HepG2 (cell line): Measurements from ENCODE around the gene SCAPER. TPM values are rescaled to one million over a fixed set of nuclear protein-coding genes. Genes with fewer than 3 reads are reported as not detected.
A peak's percentile ranks its signal among the peaks of the same experiment; 100 is the strongest.

Experiments
- CREB1 ChIP-seq, 2 experiments: fragments of 450-650 bp in 1 of 2; IDR thresholded peaks; 2 replicates each; pipeline ENCODE4 v1.6.1; 2016 to 2017; ENCODE audit warnings: control low read depth in 1 of 2, mild to moderate bottlenecking in 1 of 2, missing compliant biosample characterization in 1 of 2, missing genetic modification characterization in 1 of 2
- ELF3 ChIP-seq: IDR thresholded peaks from 2 replicates; pipeline ENCODE4 v1.6.1; 2016; ENCODE audit warnings: missing genetic modification reagents, missing compliant biosample characterization
- NONO ChIP-seq, 2 experiments: fragments of 450-650 bp in 1 of 2; sonication (generic) in 1 of 2; formaldehyde crosslinking in 1 of 2; IDR thresholded peaks in 1 of 2; conservative IDR thresholded peaks in 1 of 2; 2 replicates each; pipeline versions ENCODE4 v1.6.1 to v1.8.0; 2017 to 2022; ENCODE audit warnings: mild to moderate bottlenecking in 1 of 2, missing genetic modification reagents in 1 of 2, moderate library complexity in 1 of 2
- ZFP82 ChIP-seq: sonication (generic); formaldehyde crosslinking; IDR thresholded peaks from 2 replicates; pipeline ENCODE4 v1.5.1; 2020; ENCODE audit warnings: mild to moderate bottlenecking, missing genetic modification reagents, borderline replicate concordance
- ZMYM4 ChIP-seq: sonication (generic); formaldehyde crosslinking; IDR thresholded peaks from 2 replicates; pipeline ENCODE4 v1.8.1; 2023; ENCODE audit warnings: mild to moderate bottlenecking, missing genetic modification reagents
- ZNF124 ChIP-seq: sonication (generic); formaldehyde crosslinking; IDR thresholded peaks from 2 replicates; pipeline ENCODE4 v1.4.0; 2020; ENCODE audit warnings: missing genetic modification reagents
- ZNF263 ChIP-seq: sonication (generic); formaldehyde crosslinking; IDR thresholded peaks from 2 replicates; pipeline ENCODE4 v1.4.0; 2020; ENCODE audit warnings: missing genetic modification reagents
- ZNF597 ChIP-seq: sonication (generic); formaldehyde crosslinking; IDR thresholded peaks from 2 replicates; pipeline ENCODE4 v1.5.0; 2020; ENCODE audit warnings: missing genetic modification reagents
- ZNF629 ChIP-seq: sonication (generic); formaldehyde crosslinking; conservative IDR thresholded peaks from 2 replicates; pipeline ENCODE4 v1.5.0; 2020; ENCODE audit warnings: missing genetic modification reagents
- polyA plus RNA-seq, 8 experiments: library from polyadenylated mRNA; depleted of rRNA in 3 of 8; stranded (reverse) in 7 of 8; unstranded in 1 of 8; fragments of >200 nt; fragmentation: Illumina TruSeq in 4 of 8; extraction: Trizol in 4 of 8; gene quantifications; 2 replicates each; pipeline versions ENCODE4 v1.2.1 to v1.2.3, GENCODE V29; 2011 to 2016; ENCODE audit warnings: low read depth in 4 of 8, missing spikeins in 1 of 8, mixed read lengths in 1 of 8; ENCODE audit not compliant: insufficient read depth in 1 of 8
- total RNA-seq, 5 experiments: library from RNA; depleted of rRNA; stranded (reverse); fragments of >200 nt; fragmentation: Illumina TruSeq; extraction: Trizol; gene quantifications; 2 replicates each; pipeline ENCODE4 v1.2.3, GENCODE V29; 2016; ENCODE audit warnings: low read depth in 1 of 5
- TF ChIP-seq, protein P1 (sequence below): sonication (generic); IDR thresholded peaks from 2 replicates; pipeline ENCODE4 v1.6.1; 2016; ENCODE audit warnings: low read depth, borderline replicate concordance
- TF ChIP-seq, protein P2 (sequence below): sonication (generic); formaldehyde crosslinking; IDR thresholded peaks from 2 replicates; pipeline ENCODE4 v1.4.0; 2020; ENCODE audit warnings: missing genetic modification reagents
- TF ChIP-seq, protein P3 (sequence below): IDR thresholded peaks from 2 replicates; pipeline ENCODE4 v1.6.1; 2016; ENCODE audit warnings: missing compliant biosample characterization, missing genetic modification reagents, borderline replicate concordance
- TF ChIP-seq, protein P4 (sequence below): IDR thresholded peaks from 2 replicates; pipeline ENCODE4 v1.6.1; 2016; ENCODE audit warnings: low read depth, borderline replicate concordance
- TF ChIP-seq, protein P5 (sequence below): sonication (generic); formaldehyde crosslinking; IDR thresholded peaks from 2 replicates; pipeline ENCODE4 v1.5.1; 2020; ENCODE audit warnings: missing genetic modification reagents, mild to moderate bottlenecking, borderline replicate concordance
- TF ChIP-seq, protein P6 (sequence below): sonication (generic); formaldehyde crosslinking; IDR thresholded peaks from 2 replicates; pipeline ENCODE4 v1.5.1; 2020; ENCODE audit warnings: missing genetic modification reagents, mild to moderate bottlenecking, borderline replicate concordance

The SCAPER gene
- total and polyA plus RNA-seq, 2 of the 13 experiments (the other 11 are each of a cell fraction or from before 2014, with no cell fraction given), result 4.3 to 10.5 TPM

- TF ChIP-seq, protein P1, sequence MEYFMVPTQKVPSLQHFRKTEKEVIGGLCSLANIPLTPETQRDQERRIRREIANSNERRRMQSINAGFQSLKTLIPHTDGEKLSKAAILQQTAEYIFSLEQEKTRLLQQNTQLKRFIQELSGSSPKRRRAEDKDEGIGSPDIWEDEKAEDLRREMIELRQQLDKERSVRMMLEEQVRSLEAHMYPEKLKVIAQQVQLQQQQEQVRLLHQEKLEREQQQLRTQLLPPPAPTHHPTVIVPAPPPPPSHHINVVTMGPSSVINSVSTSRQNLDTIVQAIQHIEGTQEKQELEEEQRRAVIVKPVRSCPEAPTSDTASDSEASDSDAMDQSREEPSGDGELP, result peak; percentile 10; the same call in 1 of the 2 replicates
- 0 out of 2 replicates have a peak, but pooled peaks have one; percentile 17 for TF ChIP-seq ZNF263 (CRISPR knock-in tag)
- TF ChIP-seq, protein P2, sequence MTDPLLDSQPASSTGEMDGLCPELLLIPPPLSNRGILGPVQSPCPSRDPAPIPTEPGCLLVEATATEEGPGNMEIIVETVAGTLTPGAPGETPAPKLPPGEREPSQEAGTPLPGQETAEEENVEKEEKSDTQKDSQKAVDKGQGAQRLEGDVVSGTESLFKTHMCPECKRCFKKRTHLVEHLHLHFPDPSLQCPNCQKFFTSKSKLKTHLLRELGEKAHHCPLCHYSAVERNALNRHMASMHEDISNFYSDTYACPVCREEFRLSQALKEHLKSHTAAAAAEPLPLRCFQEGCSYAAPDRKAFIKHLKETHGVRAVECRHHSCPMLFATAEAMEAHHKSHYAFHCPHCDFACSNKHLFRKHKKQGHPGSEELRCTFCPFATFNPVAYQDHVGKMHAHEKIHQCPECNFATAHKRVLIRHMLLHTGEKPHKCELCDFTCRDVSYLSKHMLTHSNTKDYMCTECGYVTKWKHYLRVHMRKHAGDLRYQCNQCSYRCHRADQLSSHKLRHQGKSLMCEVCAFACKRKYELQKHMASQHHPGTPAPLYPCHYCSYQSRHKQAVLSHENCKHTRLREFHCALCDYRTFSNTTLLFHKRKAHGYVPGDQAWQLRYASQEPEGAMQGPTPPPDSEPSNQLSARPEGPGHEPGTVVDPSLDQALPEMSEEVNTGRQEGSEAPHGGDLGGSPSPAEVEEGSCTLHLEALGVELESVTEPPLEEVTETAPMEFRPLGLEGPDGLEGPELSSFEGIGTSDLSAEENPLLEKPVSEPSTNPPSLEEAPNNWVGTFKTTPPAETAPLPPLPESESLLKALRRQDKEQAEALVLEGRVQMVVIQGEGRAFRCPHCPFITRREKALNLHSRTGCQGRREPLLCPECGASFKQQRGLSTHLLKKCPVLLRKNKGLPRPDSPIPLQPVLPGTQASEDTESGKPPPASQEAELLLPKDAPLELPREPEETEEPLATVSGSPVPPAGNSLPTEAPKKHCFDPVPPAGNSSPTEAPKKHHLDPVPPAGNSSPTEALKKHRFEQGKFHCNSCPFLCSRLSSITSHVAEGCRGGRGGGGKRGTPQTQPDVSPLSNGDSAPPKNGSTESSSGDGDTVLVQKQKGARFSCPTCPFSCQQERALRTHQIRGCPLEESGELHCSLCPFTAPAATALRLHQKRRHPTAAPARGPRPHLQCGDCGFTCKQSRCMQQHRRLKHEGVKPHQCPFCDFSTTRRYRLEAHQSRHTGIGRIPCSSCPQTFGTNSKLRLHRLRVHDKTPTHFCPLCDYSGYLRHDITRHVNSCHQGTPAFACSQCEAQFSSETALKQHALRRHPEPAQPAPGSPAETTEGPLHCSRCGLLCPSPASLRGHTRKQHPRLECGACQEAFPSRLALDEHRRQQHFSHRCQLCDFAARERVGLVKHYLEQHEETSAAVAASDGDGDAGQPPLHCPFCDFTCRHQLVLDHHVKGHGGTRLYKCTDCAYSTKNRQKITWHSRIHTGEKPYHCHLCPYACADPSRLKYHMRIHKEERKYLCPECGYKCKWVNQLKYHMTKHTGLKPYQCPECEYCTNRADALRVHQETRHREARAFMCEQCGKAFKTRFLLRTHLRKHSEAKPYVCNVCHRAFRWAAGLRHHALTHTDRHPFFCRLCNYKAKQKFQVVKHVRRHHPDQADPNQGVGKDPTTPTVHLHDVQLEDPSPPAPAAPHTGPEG, result 0 out of 2 replicates have a peak, but pooled peaks have one; percentile 6
- TF ChIP-seq, protein P3, sequence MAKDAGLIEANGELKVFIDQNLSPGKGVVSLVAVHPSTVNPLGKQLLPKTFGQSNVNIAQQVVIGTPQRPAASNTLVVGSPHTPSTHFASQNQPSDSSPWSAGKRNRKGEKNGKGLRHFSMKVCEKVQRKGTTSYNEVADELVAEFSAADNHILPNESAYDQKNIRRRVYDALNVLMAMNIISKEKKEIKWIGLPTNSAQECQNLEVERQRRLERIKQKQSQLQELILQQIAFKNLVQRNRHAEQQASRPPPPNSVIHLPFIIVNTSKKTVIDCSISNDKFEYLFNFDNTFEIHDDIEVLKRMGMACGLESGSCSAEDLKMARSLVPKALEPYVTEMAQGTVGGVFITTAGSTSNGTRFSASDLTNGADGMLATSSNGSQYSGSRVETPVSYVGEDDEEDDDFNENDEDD (CRISPR knock-in tag), result 0 out of 2 replicates have a peak, but pooled peaks have one; percentile 24
- TF ChIP-seq ZNF124 (CRISPR knock-in tag), result no peak
- TF ChIP-seq ZMYM4 (CRISPR knock-in tag), result peak; percentile 3; the same call in 1 of the 2 replicates
- TF ChIP-seq ZNF597 (CRISPR knock-in tag), result no peak
- TF ChIP-seq ZFP82, result no peak
- TF ChIP-seq CREB1 (IDR thresholded peaks at IDR 0.05), result peak; percentile 29; the same call in 1 of the 2 replicates
- no peak for TF ChIP-seq CREB1 (CRISPR knock-in tag; IDR thresholded peaks at IDR 0.05)
- TF ChIP-seq NONO (IDR thresholded peaks at IDR 0.05), result no peak
- TF ChIP-seq NONO (CRISPR knock-in tag; conservative IDR thresholded peaks at IDR 0.05), result peak; percentile 16; the same call in 1 of the 2 replicates
- TF ChIP-seq, protein P4, sequence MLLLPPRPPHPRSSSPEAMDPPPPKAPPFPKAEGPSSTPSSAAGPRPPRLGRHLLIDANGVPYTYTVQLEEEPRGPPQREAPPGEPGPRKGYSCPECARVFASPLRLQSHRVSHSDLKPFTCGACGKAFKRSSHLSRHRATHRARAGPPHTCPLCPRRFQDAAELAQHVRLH (CRISPR knock-in tag), result 0 out of 2 replicates have a peak, but pooled peaks have one; percentile 6
- TF ChIP-seq, protein P5, sequence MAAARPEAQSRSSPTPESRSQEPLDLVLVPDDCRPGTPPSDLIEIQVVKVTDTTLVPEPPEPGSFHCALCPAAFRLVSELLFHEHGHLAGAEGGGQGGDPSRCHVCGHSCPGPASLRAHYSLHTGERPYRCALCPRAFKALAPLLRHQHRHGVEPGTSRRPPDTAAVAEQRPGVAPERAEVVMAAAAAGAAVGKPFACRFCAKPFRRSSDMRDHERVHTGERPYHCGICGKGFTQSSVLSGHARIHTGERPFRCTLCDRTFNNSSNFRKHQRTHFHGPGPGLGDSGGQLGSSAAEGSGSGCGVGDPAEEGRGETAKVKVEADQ (CRISPR knock-in tag), result peak; percentile 12; the same call in 1 of the 2 replicates
- TF ChIP-seq ZNF629 (CRISPR knock-in tag), result 0 out of 2 replicates have a peak, but pooled peaks have one; percentile 20
- no peak for TF ChIP-seq ELF3
- TF ChIP-seq, protein P6, sequence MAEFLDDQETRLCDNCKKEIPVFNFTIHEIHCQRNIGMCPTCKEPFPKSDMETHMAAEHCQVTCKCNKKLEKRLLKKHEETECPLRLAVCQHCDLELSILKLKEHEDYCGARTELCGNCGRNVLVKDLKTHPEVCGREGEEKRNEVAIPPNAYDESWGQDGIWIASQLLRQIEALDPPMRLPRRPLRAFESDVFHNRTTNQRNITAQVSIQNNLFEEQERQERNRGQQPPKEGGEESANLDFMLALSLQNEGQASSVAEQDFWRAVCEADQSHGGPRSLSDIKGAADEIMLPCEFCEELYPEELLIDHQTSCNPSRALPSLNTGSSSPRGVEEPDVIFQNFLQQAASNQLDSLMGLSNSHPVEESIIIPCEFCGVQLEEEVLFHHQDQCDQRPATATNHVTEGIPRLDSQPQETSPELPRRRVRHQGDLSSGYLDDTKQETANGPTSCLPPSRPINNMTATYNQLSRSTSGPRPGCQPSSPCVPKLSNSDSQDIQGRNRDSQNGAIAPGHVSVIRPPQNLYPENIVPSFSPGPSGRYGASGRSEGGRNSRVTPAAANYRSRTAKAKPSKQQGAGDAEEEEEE, result peak; percentile 43; the same call in 1 of the 2 replicates
Observed at GRCh38 chr15:76904461-76905012, 603 bp downstream of the SCAPER start (continued).
